Ovary (tissue), 9 donors: ENCODE results near the gene PARP16. TPM values are rescaled to one million over a fixed set of nuclear protein-coding genes. Genes with fewer than 3 reads are reported as not detected.

ENCODE experiments used
- DNase-seq, 5 donors: peaks; one replicate each; pipeline ENCODE4 v3.0.0-alpha.2; 2019 to 2020
- H3K27ac ChIP-seq, 2 donors: fragments of 200-600 bp; one replicate each; pipeline versions ENCODE4 v1.5.1 to v1.8.0; 2019 to 2022
- H3K27me3 ChIP-seq: fragments of 200-600 bp; one replicate; pipeline ENCODE4 v1.8.0; 2022
- H3K36me3 ChIP-seq: fragments of 200-600 bp; sonication (generic); one replicate; pipeline ENCODE4 v1.5.1; 2019
- H3K4me1 ChIP-seq: one replicate; pipeline ENCODE4 v1.8.1; 2013; ENCODE audit warnings: mild to moderate bottlenecking, moderate library complexity; ENCODE audit not compliant: insufficient read depth
- H3K4me3 ChIP-seq: fragments of 200-600 bp; sonication (generic); one replicate; pipeline ENCODE4 v1.5.1; 2017
- H3K9me3 ChIP-seq, 2 donors: fragments of 200-600 bp in 1 of 2; sonication (generic) in 1 of 2; one replicate each; pipeline versions ENCODE4 v1.5.1 to v1.8.1; 2013 to 2019; ENCODE audit warnings: mild to moderate bottlenecking in 1 of 2, moderate library complexity in 1 of 2
- EP300 ChIP-seq: sonication (generic); formaldehyde crosslinking; IDR thresholded peaks from one replicate; pipeline ENCODE4 v1.6.1; 2017; ENCODE audit warnings: antibody characterized with exemption
- POLR2A ChIP-seq: fragments of 450-650 bp; IDR thresholded peaks from one replicate; pipeline ENCODE4 v1.6.1; 2017; ENCODE audit warnings: antibody characterized with exemption, mild to moderate bottlenecking, moderate library complexity
- WGBS, 3 donors: extraction: QIAGEN DNeasy Blood & Tissue Kit in 1 of 3; methylation state at CpG; one replicate each; pipeline versions ENCODE4 v1.1.5 to v1.1.7; 2013 to 2017; 5-methylcytosine and 5-hydroxymethylcytosine counted together
- intact Hi-C, 4 donors: fragments of 100-400 bp; cut with DNase I; formaldehyde crosslinking; loops; one replicate each; pipeline versions ENCODE4 v1.11.0 to v1.15.1; 2022 to 2023
- polyA plus RNA-seq, 2 donors: library from polyadenylated mRNA; stranded (reverse); fragments of 200-250 nt in 1 of 2; fragments of 350-450 nt in 1 of 2; fragmentation: Illumina TruSeq in 1 of 2; extraction: RNeasy Lipid Tissue Mini Kit (QIAGEN cat#74804) in 1 of 2; gene quantifications; one replicate each; pipeline ENCODE4 v1.2.3, GENCODE V29; 2013 to 2014
- total RNA-seq, 7 donors: library from RNA; depleted of rRNA in 2 of 7; stranded (reverse); fragments of >200 nt in 2 of 7; fragmentation: NEBNext Ultra II Directional in 3 of 7; extraction: Animal tissue kit (Norgen Biotek cat#: 25700) in 3 of 7; gene quantifications; one replicate each; pipeline versions ENCODE4 v1.1.0 to v1.2.4, GENCODE V29; 2016 to 2023
- TF ChIP-seq, protein P1 (sequence below), 3 donors: fragments of 450-650 bp in 2 of 3; fragments of 200-600 bp in 1 of 3; IDR thresholded peaks; one replicate each; pipeline versions ENCODE4 v1.5.1 to v1.8.0; 2016 to 2022; ENCODE audit warnings: antibody characterized with exemption in 3 of 3, mild to moderate bottlenecking in 1 of 3
- donor health status: DM: no; HTN: no; CAD: no; lungs with moderate emphysema.
- donor health status: DM: no; HTN: no; CAD: no.
- donor health status: Bipolar disorder and iron deficiency.
- donor health status: DM: yes; HTN: yes; CAD: no.
- donor health status: DM: no; HTN: no; CAD: no.
- donor health status: DM: yes; HTN: yes; CAD: no.

PARP16 gene
- total and polyA plus RNA-seq, 9 donors, result 8.8 to 20.2 (median 13.4) TPM

GRCh38 chr15:65289261-65289854 is 2.7 kb upstream of the PARP16 start:
- H3K27me3 ChIP-seq, result no peaks in the 10 kb centered on the region
- DNase-seq, result no peak
- H3K36me3 ChIP-seq, result no peaks in the 10 kb centered on the region
- 78 to 83% (median 79%) methylated on average over 7 of the region's 7 CpGs for WGBS, 3 donors
- H3K27ac ChIP-seq, result no peak overlapping the region
- H3K4me1 ChIP-seq, result peaks cover 4% of the 10 kb centered on the region
- intact Hi-C loops, result no loop called here
- no peak overlapping the region for H3K4me3 ChIP-seq
- no peaks in the 10 kb centered on the region for H3K9me3 ChIP-seq
- TF ChIP-seq, protein P1, sequence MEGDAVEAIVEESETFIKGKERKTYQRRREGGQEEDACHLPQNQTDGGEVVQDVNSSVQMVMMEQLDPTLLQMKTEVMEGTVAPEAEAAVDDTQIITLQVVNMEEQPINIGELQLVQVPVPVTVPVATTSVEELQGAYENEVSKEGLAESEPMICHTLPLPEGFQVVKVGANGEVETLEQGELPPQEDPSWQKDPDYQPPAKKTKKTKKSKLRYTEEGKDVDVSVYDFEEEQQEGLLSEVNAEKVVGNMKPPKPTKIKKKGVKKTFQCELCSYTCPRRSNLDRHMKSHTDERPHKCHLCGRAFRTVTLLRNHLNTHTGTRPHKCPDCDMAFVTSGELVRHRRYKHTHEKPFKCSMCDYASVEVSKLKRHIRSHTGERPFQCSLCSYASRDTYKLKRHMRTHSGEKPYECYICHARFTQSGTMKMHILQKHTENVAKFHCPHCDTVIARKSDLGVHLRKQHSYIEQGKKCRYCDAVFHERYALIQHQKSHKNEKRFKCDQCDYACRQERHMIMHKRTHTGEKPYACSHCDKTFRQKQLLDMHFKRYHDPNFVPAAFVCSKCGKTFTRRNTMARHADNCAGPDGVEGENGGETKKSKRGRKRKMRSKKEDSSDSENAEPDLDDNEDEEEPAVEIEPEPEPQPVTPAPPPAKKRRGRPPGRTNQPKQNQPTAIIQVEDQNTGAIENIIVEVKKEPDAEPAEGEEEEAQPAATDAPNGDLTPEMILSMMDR (IDR thresholded peaks at IDR 0.05), result no peak
- TF ChIP-seq EP300 (no peak), POLR2A (no peak)

- 94 to 96% (median 94%) methylated on average over 3 of the region's 3 CpGs for WGBS, 3 donors
- H3K27me3 ChIP-seq, result no peaks in the 10 kb centered on the region
- no peak for TF ChIP-seq POLR2A
- TF ChIP-seq EP300, result no peak
- TF ChIP-seq, protein P1 (IDR thresholded peaks at IDR 0.05), result no peak
- H3K27ac ChIP-seq, result peak overlapping the region; percentile 19 to 71
- H3K36me3 ChIP-seq, result no peaks in the 10 kb centered on the region
- intact Hi-C loops, result no loop called here
- H3K9me3 ChIP-seq, result no peaks in the 10 kb centered on the region
- H3K4me1 ChIP-seq, result peaks cover 4% of the 10 kb centered on the region
- H3K4me3 ChIP-seq, result no peak overlapping the region
- no peak for DNase-seq
Measured at GRCh38 chr15:65287520-65287855, 805 bp upstream of the PARP16 start.

- intact Hi-C loops, result no loop called here
- WGBS, 3 donors, result 0 to 1% (median 1%) methylated on average over 28 to 52 of the region's 52 CpGs
- H3K4me1 ChIP-seq, result peaks cover 4% of the 10 kb centered on the region
Measured at GRCh38 chr15:65286069-65286703, 497 bp downstream of the PARP16 start.

GRCh38 chr15:65285291-65286068 is 1.2 kb downstream of the PARP16 start:
- Histone ChIP-seq H3K27me3 (no peaks in the 10 kb centered on the region), H3K9me3 (no peaks in the 10 kb centered on the region), H3K4me1 (peaks cover 4% of the 10 kb centered on the region), H3K36me3 (no peaks in the 10 kb centered on the region), H3K27ac (no peak overlapping the region), H3K4me3 (peak overlapping the region; percentile 57)
- intact Hi-C loops, result no loop called here
- WGBS, 3 donors, result 66 to 71% (median 70%) methylated on average over 10 of the region's 10 CpGs
- no peak for DNase-seq
- TF ChIP-seq POLR2A (no peak), EP300 (no peak)
- TF ChIP-seq, protein P1 (IDR thresholded peaks at IDR 0.05), result no peak

More at GRCh38 chr15:65286069-65286703, 497 bp downstream of the PARP16 start:
- Histone ChIP-seq H3K27me3 (no peaks in the 10 kb centered on the region), H3K27ac (peak overlapping the region; percentile 19 to 71), H3K36me3 (no peaks in the 10 kb centered on the region), H3K9me3 (no peaks in the 10 kb centered on the region), H3K4me3 (peak overlapping the region; percentile 57)
- TF ChIP-seq POLR2A (no peak), EP300 (no peak)
- TF ChIP-seq, protein P1 (IDR thresholded peaks at IDR 0.05), result no peak
- DNase-seq, result peak in 3 of 5 donors; percentile 45 to 71 (median 49)
